HG02938 (cell line): Measurements from ENCODE around the gene IPO5.

Experiments used
- ATAC-seq: cut with Tn5 transposase; IDR thresholded peaks from one replicate; pipeline ENCODE4 v1.9.1; 2021; ENCODE audit warnings: mild to moderate bottlenecking, moderate library complexity; ENCODE audit not compliant: unreplicated experiment

The IPO5 gene

GRCh38 chr13:97953376-97953970 lies at the start of gene IPO5:
TSS of gene IPO5 (plus strand) at chr13:97953675. CDS start at chr13:97976697, 23,022 bp downstream.
- ATAC-seq, result no peak

DNA sequence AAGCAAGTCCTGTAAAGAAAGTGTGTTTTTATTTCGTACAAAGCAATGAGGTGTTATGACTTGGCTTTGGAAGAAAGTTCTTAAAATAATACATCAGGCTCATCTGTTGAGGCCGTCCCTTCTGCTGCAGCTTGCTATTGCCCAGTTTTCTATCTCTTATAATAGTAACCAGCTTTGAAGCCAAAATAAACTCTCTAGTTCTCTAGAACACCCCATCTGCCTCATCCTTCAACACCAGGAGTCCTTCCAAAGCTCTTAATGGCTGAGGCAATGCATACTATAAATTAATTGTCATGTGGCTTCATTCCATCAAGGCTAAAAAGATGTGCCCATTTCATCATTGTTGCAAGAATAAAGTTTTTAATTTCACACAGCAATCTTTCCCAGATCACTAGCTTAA lies 49.4 kb upstream of the IPO5 start:
- ATAC-seq, result no peak

GRCh38 chr13:97905517-97905916 lies 48.0 kb upstream of the IPO5 start:
- no peak for ATAC-seq

GRCh38 chr13:97911311-97912138 lies 42.0 kb upstream of the IPO5 start:
- ATAC-seq, result no peak

DNA sequence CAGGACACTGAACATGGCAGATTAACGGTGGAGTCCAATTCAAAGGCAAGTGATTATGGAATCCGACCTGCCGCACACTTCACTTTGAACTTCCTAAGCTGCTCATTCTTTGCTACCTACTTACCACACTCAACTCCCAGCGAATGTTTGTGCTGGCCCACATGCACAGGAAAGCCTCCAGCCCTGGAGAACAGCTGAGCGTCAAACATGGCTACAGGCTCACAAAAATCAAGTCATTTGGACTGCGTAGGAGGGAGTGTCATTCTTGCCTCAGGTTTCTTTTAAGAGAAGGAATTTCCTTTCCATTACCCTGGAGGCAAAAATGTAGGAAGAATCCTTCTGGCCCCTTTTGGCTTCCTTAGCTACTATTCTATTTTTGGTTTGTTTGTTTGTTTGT lies 41.3 kb upstream of the IPO5 start:
- ATAC-seq, result no peak

DNA sequence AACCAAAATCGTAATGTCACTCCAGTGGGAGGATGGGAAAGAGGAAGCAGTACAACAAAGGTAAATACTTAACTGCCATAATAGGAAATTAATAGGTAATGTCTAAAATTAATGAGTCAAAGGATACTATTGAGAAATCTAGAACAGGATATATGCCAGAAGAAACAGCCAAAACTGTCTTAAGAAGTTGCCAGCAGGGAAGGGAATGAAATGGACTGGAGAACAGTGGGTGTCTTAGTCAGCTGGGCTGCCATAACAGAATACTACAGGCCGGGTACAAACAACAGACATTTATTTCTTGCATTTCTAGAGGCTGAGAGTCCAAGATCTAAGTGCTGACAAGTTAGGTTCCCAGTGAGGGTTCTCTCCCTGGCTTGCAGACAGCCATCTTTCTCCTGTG lies 40.3 kb upstream of the IPO5 start:
- ATAC-seq, result no peak

DNA sequence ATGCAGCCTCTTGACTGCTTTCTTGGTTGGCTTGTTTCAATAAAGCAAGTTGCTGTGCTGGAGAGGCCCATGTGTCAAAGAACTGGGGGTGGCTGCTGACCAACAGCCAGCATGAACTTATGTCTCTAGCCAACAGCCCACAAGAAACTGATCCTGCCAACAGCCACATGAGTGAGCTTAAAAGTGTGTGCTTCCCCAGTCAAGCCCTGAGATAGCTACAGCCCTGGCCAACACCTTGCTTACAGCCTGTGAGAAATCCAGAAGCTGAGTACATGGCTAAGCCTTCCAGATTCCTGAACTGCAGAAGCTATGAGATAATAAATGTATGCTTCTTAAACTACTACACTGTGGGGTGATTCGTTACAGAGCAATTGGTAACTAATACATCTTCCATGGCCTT lies 38.9 kb upstream of the IPO5 start:
- ATAC-seq, result no peak

DNA sequence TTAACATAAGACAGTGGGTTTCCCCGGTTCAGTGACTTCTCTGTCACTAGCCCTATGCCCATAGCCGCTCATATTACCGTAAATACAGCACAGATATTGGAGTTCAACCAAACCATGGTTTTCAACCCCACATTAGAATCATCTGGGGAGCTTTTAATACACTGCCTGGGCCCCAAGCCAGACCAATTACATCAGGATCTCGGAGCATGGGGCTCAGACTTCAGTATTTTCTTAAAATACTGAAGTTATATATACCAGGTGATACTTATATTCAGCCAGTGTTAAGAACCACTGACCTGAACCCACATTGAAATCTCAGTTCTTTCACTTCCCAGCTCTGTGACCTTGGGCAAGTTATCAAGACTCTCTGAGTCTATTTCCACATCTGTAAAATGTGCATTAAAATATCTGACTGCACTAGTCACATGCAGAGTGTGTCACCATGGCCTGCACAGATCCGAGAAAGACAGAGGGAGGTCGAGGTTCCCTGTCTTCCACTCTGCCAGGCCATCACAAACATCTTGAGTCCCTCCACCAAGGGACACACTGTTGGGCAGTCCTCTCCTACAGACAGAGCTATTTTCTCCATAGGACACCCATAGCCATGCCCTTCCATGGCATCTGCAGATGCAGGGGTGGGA lies 32.2 kb upstream of the IPO5 start:
- no peak for ATAC-seq

- no peak for ATAC-seq
Observed at GRCh38 chr13:97928301-97928700, 25.2 kb upstream of the IPO5 start.

DNA sequence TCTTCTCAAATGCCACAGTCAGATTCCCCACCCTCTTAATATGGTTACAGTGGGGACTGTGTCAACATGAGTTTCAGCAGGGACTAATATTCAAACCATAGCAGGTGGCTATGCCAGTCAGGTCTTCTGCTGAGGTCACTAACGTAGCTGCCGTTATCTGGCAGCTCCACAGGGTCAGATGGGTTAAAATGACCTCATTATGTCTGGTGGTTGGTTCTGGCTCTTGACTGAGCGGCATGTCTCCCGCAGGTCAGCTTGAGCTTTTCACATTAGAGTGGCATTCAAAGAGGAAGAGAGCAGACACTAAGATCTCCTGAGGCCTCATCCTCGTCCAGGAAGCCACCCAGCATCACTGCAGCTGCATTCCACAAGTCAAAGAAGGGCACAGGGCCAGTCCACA lies 21.4 kb upstream of the IPO5 start:
- ATAC-seq, result no peak

DNA sequence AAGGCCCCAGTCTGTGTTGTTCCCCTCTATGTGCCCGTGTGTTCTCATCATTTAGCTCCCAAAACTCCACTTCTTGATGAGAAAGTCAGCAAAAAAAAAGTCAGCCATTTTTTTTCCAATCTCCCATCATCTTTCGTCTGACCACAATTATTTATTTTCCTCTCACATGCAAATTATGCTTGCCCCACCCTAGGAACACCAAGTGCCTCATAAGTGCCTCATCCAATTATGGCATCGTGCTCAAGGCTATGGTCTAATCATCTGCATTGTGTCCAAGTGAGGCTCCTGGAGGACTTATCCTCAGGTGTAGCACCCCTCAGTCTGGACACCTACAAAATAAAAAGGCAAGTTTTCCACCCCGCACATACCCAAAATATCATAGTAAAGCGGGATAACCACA lies 20.8 kb upstream of the IPO5 start:
- no peak for ATAC-seq

DNA sequence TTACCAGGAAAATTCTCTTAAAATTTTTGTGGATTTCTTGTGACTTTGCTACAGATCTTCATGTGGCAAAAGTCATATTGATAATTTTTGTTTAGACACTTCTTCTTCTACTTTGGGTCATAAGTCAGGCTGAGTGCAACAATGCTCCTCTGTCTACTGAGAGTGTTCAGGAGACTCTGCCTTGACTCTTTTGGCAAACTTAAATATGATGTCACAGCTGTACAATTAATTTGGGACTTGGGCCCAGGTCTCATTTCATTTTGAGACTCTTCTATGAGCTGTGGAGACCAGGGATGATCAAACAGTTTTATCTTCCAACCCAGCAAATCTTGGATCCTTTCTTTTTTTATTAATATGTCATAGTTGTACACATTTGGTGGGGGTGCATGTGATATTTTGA lies 19.7 kb upstream of the IPO5 start:
- no peak for ATAC-seq

GRCh38 chr13:97934590-97934989 lies 18.9 kb upstream of the IPO5 start:
- no peak for ATAC-seq

DNA sequence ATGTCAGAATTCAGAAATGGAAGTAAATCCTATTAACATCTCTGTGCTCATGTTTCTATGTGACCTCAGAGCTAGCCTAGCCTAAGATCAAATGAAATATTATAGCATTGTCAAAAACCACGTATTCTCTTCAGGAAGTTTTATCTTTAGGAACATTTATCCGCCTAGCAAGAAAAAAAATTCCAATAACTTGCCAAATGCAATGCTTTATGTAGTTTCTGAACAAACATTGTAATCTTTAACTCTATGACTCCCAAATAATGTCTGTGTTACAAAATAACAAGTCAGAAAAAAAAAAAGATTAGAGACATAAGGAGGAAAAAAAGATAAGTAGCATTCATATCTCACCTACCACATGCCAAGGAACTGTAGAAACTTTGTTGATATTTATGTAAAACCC lies 18.4 kb upstream of the IPO5 start:
- no peak for ATAC-seq

DNA sequence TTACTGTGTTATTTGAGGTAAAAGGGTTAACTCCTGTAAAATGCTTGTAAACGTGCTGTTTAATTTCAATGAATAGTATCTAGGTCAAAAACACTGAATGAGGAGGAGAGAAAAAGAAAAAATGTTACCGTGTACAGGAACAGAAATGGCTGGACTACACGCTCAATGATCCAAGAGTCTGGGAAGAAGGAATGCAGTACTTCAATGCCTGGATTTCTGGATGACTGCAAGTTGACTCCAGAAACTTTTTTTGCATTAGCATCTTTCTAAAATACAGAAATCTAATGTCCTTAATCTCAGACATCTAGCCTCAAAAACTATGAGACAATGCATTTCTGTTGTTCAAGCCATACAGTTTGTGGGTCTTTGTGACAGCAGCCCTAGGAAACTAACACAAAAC lies 17.4 kb upstream of the IPO5 start:
- no peak for ATAC-seq

GRCh38 chr13:97938706-97939475 lies 14.6 kb upstream of the IPO5 start:
- no peak for ATAC-seq

- no peak for ATAC-seq
Observed at GRCh38 chr13:97944396-97945029, 9.0 kb upstream of the IPO5 start.

GRCh38 chr13:97945342-97945741 lies 8.1 kb upstream of the IPO5 start:
- no peak for ATAC-seq

DNA sequence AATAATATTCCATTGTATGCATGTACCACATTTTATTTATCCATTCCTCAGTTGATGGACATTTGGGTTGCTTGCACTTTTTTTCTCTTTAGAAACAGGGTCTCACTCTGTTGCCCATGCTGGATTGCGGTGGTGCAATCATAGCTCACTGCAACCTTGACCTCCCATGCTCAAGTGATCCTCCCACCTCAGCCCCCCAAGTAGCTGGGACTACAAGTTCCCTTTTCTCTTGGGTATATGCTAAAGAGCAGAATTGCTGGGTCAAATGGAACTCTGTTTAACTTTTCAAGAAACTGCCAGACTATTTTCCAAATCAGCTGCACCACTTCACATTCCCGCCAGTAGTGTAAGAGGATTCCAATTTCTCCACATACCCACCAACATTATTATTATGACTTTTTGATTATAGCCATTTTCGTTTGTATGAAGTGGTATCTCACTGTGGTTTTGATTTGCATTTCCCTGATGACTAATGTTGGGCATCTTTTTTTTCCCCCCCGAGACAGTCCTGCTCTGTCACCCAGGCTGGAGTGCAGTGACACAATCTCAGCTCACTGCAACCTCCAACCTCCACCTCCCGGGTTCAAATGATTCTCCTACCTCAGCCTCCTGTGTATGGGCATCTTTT lies 7.6 kb upstream of the IPO5 start:
- no peak for ATAC-seq

- no peak for ATAC-seq
Observed at GRCh38 chr13:97946951-97947588, 6.4 kb upstream of the IPO5 start.
